ENCODE measurements around the gene CNTN4.

The CNTN4 gene

GRCh38 chr3:2148561-2149340 lies 50.1 kb downstream of the CNTN4 start:
- DNase-seq (ENCODE audit: low read depth, low spot score), result no peak

DNA sequence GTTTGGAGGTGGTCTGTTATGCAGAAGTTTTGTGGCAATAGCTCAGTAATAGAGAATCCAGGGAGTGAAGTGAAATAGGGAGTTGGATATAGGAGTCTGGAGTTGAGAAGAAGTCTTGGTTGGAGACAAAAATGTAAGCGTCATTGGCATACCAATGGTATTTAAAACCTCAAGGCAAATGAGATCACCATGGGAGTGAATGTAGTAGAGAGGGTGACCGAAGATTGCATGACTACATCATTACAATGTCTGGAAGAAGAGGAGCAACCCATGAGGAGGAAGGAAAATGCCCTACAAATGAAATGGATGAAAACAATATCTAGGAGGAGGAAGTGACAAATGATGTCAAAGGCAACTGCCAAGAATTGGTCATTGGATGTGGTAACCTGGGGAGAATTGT lies 54.4 kb downstream of the CNTN4 start:
- DNase-seq (ENCODE audit: low read depth, low spot score), result no peak

GRCh38 chr3:2153547-2153946 lies 54.9 kb downstream of the CNTN4 start:
- DNase-seq (ENCODE audit: low read depth, low spot score), result no peak

- no peak for DNase-seq (ENCODE audit: low read depth, low spot score)
Measured at GRCh38 chr3:2154621-2155020, 56.0 kb downstream of the CNTN4 start.

GRCh38 chr3:2156244-2156847 lies 57.7 kb downstream of the CNTN4 start:
- DNase-seq (ENCODE audit: low read depth, low spot score), result peak; percentile 53

GRCh38 chr3:2158828-2159227 lies 60.2 kb downstream of the CNTN4 start:
- DNase-seq (ENCODE audit: low read depth, low spot score), result no peak

DNA sequence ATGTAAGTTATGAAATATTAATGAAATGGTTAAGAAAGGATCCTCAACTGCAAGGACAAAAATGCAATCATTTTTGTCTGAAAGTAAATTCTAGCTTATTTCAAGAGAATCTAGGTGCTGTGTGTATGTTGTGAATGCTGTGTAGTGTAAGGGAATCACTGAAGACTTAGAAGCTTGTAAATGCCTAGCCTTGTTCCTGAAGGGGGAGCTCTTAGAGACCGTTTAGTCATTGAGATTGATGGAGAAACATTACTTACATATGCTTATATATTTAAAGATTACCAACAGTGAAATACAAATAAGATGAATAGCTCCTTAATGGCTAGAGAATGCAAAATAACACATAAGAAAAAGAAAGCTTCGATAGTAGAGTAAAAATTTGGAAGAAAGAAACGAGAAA lies 67.9 kb downstream of the CNTN4 start:
- DNase-seq (ENCODE audit: low read depth, low spot score), result no peak

- DNase-seq (ENCODE audit: low read depth, low spot score), result no peak
Measured at GRCh38 chr3:2172561-2173171, 74.0 kb downstream of the CNTN4 start.

GRCh38 chr3:2180634-2181033 lies 82.0 kb downstream of the CNTN4 start:
- DNase-seq (ENCODE audit: low read depth, low spot score), result no peak

DNA sequence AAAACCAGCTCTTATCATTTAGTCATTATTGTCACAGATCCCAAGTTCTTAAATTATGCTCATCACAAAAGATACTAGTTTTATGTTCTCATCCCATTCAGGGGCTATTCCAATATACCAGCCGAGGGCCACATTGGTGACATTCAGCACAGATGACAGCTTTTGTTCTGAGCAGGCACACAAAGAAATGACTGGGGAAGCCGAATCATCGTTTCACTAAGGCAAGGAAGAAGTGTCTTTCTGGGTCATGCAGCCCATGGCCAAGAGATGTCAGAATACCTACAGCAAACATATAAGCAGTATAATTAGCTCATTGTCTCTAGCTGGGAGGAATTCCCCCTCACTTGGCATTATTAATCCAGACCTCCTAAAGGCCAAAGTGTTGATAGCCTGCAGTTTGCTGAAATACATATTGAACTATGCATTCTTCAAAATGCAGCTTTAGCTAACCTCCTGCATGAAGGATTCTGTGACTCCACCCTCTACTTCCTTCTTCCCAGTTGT lies 100.2 kb downstream of the CNTN4 start:
- DNase-seq (ENCODE audit: low read depth, low spot score), result no peak

- DNase-seq (ENCODE audit: low read depth, low spot score), result no peak
Measured at GRCh38 chr3:2204054-2204453, 105.4 kb downstream of the CNTN4 start.

DNA sequence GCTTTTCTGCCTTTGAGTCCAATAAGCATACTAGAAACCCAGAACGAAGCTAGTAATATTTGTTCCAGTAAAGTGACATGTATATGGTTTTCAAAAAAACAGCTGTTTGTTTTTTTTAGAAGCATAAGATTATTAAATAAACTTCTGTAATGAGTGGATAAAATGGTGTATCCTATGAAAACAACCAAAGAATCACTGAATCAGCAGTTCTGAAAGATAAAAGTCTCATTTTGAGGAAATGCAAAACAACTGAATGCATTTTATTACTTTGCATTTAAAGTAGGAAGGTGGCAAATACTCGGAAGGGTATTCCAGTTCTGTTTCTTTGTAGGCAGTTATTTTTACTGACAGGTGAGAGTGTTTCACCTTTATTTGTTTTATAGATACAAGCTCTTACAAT lies 107.0 kb downstream of the CNTN4 start:
- no peak for DNase-seq (ENCODE audit: low read depth, low spot score)

DNA sequence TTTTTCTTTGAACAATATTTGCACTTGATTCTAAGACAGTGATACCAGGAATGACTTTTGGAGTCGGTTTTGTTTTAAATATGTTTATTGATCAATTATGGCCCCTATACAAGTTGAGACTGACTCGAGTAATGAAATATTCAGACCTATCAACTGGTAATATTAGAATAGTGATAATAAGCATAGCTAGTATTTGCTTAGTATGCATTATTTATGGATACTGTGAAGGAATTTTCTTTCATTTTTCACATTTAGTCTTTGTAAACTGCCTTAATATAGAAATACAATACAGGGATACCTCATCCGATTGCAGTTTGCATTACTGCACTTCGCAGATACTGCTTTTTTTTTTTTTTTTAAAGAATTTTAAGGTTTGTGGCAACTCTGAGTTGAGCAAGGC lies 107.9 kb downstream of the CNTN4 start:
- no peak for DNase-seq (ENCODE audit: low read depth, low spot score)

DNA sequence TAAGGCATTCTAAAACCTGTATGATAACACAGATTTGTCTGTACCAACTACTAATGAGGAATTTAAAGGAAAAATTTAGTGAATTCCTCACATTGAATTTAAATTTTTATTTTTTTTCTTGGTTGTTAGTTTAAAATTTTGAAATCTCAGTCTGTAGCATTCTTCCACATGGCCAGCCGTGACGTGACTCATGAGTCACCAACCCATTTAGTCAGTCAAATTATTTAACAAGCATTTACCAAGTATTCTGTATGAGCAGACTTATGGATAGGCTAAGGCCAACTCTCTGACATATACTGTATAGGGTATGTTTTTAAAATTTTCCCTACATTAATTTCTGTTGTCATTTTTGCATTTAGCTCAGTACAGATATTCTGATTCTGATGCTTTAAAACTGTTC lies 112.9 kb downstream of the CNTN4 start:
- no peak for DNase-seq (ENCODE audit: low read depth, low spot score)

DNA sequence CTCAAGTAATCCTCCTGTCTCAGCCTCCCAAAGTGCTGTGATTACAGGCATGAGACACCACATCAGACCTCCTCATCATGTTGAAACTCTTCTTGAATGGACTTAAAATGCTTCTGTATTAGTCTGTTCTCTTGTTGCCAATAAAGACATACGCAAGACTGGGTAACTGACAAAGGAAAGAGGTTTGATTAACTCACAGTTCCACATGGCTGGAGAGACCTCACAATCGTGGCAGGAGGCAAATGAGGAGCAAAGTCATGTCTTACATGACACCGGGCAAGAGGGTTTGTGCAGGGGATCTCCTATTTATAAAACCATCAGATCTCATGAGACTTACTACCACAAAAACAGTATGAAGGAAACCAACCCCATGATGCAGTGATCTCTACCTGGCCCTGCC lies 113.5 kb downstream of the CNTN4 start:
- DNase-seq (ENCODE audit: low read depth, low spot score), result no peak

GRCh38 chr3:2218375-2218774 lies 119.7 kb downstream of the CNTN4 start:
- DNase-seq (ENCODE audit: low read depth, low spot score), result no peak

DNA sequence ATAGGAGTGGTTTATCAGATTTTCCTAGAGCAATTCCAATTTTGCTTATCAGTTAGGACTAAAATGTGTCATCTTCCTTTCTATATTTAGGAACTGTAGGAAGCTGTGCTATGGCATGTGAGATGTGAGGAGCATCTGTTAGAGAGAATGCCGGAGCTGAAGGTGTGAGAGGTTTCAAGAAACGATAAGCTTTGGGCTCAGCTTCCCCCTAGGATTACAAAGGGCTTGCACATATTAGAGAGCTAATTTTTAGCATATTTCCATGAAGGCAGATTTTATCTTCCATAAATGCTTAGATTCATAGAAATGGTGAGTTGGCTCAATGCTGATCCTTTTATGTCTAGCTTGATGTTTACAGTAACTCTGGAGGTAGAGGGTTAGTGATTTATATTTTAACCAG lies 120.2 kb downstream of the CNTN4 start:
- DNase-seq (ENCODE audit: low read depth, low spot score), result no peak

DNA sequence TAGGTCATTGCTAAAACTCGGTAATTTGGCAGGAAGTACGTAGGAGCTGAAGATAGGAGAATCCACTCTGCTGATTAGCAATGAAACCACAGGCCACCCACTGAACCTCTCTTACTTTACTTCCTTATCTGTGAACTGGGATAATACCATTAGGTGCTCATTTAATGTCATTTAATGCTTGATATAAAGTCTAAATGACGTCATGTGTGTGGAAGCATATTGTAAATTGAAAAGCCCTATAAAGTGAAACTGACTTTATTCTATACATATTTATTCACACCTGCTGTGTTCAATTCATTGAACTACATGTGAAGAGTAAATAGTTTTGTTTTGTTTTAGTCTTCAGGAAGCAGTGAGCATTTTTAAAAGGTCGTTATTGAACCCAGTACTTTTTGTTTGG lies 137.5 kb downstream of the CNTN4 start:
- DNase-seq (ENCODE audit: low read depth, low spot score), result no peak

DNA sequence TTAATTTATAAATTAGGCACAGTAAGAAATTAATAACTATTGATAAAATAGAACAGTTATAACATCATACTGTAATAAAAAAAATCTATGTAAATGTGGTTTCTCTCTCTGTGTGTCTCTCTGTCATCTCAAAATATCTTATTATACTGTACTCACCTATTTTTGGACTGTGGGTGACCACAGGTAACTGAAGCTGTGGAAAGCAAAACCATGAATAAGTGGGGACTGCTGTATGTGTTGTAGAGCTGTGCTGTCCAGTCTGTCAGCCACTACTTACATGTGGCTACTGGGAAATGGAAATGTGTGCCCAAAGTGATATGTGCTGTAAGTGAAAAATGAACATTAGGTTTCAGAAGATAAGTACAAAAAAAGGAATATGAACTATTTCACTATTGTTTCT lies 145.5 kb downstream of the CNTN4 start:
- DNase-seq (ENCODE audit: low read depth, low spot score), result no peak

- DNase-seq (ENCODE audit: low read depth, low spot score), result no peak
Measured at GRCh38 chr3:2246873-2247648, 148.4 kb downstream of the CNTN4 start.

GRCh38 chr3:2247831-2248230 lies 149.2 kb downstream of the CNTN4 start:
- DNase-seq (ENCODE audit: low read depth, low spot score), result no peak

- DNase-seq (ENCODE audit: low read depth, low spot score), result no peak
Measured at GRCh38 chr3:2250783-2251182, 152.1 kb downstream of the CNTN4 start.
